Activated T-helper 1 cell treated with anti-CD3 and anti-CD28 coated beads, Interleukin-2, amount 50 U/mL, for 16 hours (primary cell): ENCODE results near the gene CLIC1.

ENCODE experiments used
- DNase-seq, 2 donors: peaks; one replicate each; pipeline ENCODE4 v3.0.0-alpha.2; 2020; ENCODE audit warnings: low read depth in 1 of 2, low spot score in 1 of 2

Gene CLIC1

GRCh38 chr6:31739639-31740396 is 3.5 kb upstream of the CLIC1 start, which contains the start of gene MSH5:
TSS of gene MSH5 (plus strand) at chr6:31740005. CDS start at chr6:31740467, 462 bp downstream.
- peak; percentile 86 to 92 for DNase-seq

- DNase-seq = peak in 1 of 2 donors; percentile 44
Measured at GRCh38 chr6:31737991-31738979, 2.0 kb upstream of the CLIC1 start.

DNA sequence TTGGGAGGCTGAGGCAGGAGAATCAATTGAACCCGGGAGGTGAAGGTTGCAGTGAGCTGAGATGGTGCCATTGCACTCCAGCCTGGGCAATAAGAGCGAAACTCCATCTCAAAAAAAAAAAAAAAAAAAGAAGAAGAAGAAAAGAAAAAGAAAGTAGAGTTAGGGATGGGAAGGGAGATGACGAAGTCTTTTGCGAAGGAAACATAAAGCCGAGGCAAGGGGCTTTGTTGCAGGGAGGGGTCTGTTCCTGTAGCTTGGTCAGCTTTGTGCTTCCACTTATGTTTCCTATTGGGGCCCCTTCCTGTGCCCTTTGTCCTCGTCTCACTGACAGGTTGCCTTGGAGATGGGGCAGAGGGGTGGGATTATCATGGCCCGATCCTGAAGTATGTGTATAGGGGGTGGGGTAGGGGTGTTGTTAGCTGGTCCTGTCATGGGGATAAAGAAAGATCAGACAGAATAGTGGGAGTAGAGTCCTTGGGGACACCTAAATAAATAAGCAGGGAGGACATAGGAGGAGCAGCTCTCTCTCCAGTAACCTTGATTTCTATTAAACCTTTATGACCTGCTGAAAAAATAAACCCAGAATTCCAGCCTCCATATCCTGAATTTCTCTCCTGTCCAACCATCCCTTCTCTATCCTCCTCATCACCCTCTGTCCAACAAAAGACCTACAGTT is 1.1 kb upstream of the CLIC1 start:
- no peak for DNase-seq

GRCh38 chr6:31736768-31737314 is 511 bp upstream of the CLIC1 start:
- DNase-seq = no peak

DNA sequence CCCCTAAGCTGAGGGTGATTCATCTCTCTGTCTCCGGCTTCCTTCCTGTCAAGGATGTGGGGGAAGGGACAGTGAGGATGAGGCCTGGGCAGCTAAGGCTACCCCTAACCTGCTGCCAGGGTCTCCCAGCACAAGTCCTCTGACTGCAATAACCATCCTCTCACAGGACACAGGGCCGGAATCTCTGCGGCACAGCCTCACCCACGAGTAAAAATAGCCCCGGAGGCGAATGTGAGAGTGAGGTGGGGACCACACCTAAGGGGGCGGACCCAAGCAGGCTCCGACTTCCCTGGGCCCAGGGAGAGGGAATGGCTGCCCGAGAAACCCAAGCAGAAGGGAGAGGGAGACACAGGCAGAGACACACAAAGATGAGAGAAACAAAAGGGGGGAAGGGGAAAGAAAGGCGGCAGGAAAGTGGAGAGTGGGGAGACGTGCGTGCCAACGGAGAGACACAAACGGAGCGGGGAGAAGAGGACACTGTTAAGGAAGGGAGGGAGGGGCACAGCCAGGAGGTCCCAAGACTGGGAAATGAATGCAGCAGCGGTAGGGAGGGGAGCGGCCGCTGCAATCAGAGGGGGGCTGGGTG is 1.4 kb downstream of the CLIC1 start:
- DNase-seq = peak; percentile 20 to 31

DNA sequence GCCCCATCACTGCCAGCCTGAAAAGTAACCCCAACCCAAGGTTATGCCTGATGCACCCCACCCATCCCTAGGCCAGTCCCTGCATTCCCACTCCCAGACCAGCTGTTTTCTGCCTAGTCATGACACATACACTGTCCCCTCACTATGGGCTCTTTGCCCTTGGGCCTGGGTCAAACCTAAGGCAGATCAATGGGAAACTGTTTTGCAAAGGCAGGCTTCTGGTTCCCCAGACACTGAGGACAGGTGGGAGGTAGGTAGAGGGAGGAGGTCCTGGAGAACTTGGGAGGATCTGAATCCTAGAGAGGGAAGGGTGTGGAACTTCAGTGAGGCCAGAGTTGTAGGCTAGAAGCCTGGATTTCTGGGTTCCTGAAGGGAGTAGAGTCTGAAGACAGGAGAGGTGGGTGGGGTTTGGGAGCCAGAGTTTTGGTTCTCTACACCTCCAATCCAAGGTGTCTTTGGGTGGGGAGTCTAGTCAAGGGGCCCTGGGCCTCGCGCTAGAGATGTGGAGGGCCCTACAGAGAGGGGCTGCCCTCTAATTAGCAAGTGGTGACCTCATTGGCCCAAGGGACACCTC is 2.0 kb downstream of the CLIC1 start:
- no peak for DNase-seq

GRCh38 chr6:31733734-31734133 is 2.6 kb downstream of the CLIC1 start:
- DNase-seq = no peak

GRCh38 chr6:31732029-31732428 is 4.3 kb downstream of the CLIC1 start:
- no peak for DNase-seq

GRCh38 chr6:31730631-31731086 is 5.7 kb downstream of the CLIC1 start:
- no peak for DNase-seq

DNA sequence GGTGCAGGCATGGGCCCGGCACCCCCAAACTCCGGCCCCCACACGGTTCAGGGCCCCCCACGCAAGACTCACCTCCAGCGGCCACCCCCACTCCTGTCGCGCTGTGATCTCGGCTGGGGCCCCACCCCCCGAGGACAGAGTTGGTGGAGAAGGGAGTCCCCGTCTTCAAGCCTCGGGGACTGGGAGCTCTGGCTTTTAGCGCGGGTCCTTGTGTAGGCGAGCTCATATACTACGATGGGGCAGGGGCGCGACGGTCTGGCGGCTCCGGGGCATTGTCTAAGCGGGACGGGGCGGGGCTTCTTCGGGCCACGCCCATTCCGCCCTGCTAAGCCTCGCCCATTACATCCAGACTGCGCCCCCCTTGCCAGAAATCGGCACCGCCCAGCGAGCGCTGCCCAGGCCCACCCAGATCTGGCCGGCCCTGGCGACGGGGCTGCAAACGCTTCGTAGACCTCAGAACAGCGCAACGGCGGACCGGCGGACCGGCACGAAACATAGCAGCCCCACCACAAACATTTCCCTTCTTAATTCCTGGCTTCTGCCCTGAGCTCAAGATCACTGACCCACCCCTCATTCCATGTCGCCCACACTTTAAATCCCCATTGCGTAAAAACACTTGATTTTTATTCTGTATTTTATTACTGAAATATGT is 6.2 kb downstream of the CLIC1 start:
- peak in 1 of 2 donors; percentile 47 for DNase-seq

DNA sequence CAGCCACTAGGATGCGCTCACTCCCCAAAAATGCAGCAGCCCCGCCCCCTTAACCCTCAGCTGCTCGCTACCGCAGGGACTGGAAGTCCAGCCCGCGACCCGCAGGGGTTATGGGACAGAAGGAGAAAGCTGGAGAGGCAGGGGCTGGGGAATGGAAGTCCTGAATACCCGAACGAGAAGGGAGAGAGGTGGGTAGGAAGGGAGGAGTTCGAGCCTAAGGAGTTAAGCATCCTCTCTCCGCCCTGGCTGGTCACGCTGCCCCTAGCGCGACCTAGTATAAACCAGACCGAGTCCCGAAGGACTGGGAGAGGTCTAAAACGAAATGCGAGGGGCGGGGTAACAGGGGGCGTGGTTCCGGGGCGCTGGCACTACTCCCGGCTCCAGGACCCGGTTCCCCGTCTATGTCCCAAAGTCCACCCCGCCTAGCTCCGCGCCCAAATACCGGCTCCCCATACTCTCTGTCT is 6.8 kb downstream of the CLIC1 start:
- DNase-seq = peak; percentile 60 to 61

DNA sequence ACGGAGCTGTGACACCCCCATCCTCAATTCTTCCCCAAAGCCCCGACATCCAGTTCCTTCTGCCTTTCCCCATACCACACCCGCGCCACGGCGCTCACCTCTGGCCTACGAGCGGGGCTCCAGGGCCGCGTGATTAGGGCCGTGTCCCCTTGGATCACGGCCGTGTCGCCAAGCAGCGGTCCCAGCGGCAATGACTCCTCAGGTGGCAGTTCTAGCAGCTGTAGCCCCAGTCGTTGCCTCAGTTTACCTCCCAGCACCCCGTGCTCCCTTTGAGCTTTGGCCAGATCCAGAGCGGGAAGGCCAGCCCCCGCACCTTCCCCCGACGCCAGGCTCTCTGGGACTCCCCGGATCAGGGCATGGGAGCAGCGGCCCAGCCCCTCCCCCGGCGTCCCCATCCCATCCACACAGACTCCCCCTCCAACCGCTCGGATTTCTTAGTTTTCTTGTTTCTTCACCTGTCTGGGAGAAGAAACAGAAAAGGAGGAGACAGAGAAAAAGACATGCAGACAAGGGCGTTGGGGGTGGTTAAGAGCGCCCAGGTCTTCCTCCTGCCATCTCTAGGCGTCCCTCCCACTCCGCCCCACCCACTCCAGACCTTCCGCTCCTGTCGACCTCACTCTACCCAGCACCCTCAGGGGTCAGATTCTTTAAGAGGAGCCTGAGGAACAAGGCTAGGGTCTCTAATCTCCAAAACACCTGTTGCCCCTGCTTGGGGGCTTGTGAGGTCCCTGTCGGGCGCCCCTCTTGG is 7.4 kb downstream of the CLIC1 start, which contains the start of gene DDAH2:
Gene DDAH2 (minus strand): TSS at position 533 of the 748 bp plus-strand sequence. CDS start 138 bp downstream, at position 395.
- DNase-seq = no peak

DNA sequence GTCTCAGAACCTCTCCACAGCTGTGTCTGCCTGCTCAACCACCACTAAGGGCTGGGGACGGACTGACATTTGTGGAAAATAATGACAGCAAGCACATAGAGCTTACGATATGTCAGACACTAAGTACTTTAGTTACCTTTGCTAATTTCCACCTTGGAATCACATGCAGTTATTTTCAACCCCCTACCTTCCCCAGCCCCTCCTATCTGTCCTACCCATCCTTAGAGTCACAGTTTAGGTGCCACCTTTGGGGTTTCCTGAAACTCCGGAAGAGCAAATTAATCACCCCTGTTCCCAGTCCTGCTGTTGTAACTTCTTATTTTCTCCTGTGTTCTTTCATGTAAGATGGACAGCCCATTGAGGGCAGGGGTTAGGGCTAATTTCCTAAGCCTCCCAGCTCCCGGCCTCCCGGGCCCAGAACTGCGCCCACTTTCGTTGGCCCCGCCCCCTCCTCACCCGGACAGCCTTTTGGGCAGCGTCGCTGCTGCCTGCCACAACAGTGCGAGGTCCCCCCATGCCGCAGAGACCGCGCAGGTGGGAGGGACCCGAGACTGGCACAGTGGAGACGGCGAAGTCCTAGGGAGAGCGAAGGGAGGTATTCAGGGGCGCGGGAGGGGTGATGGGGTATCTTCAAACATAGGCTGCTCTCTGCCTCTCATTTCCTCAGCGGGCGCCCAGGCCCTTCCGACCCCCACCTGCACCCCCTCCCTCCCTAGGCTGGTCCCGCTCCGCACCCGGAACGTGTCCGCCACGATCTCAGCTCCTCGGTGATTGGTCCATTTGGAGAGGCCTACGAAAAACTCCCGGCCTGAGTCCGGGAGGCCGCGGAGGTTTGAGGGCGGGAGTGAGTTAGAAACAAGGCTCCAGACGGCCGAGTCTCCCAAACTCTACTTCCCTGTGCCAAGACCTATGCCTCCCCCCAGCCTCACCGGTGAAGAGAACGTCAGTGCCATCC is 8.3 kb downstream of the CLIC1 start:
- no peak for DNase-seq

- DNase-seq = no peak
Measured at GRCh38 chr6:31727034-31727716, 9.2 kb downstream of the CLIC1 start.

- DNase-seq = no peak
Measured at GRCh38 chr6:31725502-31726350, 10.6 kb downstream of the CLIC1 start.
